ENCODE data around the gene NAPA. TPM values are rescaled to one million over a fixed set of nuclear protein-coding genes. Genes with fewer than 3 reads are reported as not detected.

The NAPA gene
- total and polyA plus RNA-seq, 8 donors, result 46.1 to 170 (median 106) TPM

DNA sequence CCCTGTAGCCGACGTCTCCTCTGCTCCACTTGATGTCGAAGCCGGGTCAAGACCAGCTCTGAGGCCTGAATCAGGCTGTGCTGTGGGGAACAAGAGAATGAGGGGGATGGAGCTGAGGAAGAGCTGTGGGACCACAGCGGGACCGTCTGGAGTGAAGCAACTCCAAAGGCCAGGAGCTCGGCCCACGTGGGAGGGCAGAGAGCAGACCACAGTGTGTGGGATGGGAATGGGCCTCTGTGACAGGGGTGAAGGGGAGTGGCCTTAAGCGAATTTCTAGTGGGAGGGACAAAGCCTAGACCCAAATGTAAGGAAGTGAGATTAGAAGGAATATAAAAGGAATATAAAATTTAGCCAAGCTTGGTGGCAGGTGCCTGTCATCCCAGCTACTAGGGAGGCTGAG, 39.4 kb downstream of the NAPA start:
- WGBS, 5 donors, result 82 to 86% (median 83%) methylated on average over 9 of the region's 9 CpGs
- TF ChIP-seq EP300 (IDR thresholded peaks at IDR 0.05) (no peak), POLR2AphosphoS5 (IDR thresholded peaks at IDR 0.05) (no peak), CTCF (IDR thresholded peaks at IDR 0.05) (no peak), POLR2A (IDR thresholded peaks at IDR 0.05) (no peak)
- H3K4me3 ChIP-seq, result no peak overlapping the region

DNA sequence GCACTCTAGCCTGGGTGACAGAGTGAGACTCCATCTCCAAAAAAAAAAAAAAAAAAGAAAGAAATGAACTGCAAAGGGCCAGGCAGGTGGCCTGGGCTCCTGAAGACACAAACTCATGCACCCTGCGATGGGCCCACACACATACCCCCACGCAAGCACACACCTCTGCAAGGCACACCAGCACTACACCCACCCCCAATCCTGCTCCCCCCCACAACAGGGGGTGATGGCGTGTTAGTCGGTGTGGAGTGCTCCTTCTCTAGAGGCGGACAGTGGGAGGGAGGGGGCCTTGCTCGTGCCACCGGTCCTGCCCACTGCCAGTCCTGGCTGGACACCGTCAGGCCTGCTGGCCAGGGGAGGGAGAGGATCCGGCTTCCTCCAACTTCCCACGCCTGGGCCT, 41.5 kb downstream of the NAPA start:
- 71 to 89% (median 80%) methylated on average over 10 of the region's 10 CpGs for WGBS, 5 donors
- Histone ChIP-seq H3K36me3 (peaks cover 0 to 10% (median 2%) of the 10 kb centered on the region in 4 donors), H3K27ac (no peak overlapping the region), H3K9me3 (no peaks in the 10 kb centered on the region), H3K4me1 (peaks cover 0 to 36% (median 21%) of the 10 kb centered on the region in 4 donors), H3K27me3 (peaks cover 0 to 64% (median 53%) of the 10 kb centered on the region in 3 donors), H3K4me3 (no peak overlapping the region)
- intact Hi-C loops (cut with DNase I; ENCODE audit: low total_unique reads), result no loop called here
- no peak for DNase-seq
- TF ChIP-seq CTCF (IDR thresholded peaks at IDR 0.05), result no peak
- TF ChIP-seq POLR2A (IDR thresholded peaks at IDR 0.05), result no peak
- TF ChIP-seq EP300 (IDR thresholded peaks at IDR 0.05), result no peak
- no peak for TF ChIP-seq POLR2AphosphoS5 (IDR thresholded peaks at IDR 0.05)

More for the DNA sequence above, 39.4 kb downstream of the NAPA start:
- Histone ChIP-seq H3K4me1 (peaks cover 0 to 29% (median 18%) of the 10 kb centered on the region in 4 donors), H3K36me3 (peaks cover 0 to 10% (median 2%) of the 10 kb centered on the region in 4 donors), H3K9me3 (no peaks in the 10 kb centered on the region), H3K27me3 (peaks cover 0 to 54% (median 32%) of the 10 kb centered on the region in 3 donors), H3K27ac (no peak overlapping the region)
- intact Hi-C loops (cut with DNase I; ENCODE audit: low total_unique reads), result no loop called here
- no peak for DNase-seq

DNA sequence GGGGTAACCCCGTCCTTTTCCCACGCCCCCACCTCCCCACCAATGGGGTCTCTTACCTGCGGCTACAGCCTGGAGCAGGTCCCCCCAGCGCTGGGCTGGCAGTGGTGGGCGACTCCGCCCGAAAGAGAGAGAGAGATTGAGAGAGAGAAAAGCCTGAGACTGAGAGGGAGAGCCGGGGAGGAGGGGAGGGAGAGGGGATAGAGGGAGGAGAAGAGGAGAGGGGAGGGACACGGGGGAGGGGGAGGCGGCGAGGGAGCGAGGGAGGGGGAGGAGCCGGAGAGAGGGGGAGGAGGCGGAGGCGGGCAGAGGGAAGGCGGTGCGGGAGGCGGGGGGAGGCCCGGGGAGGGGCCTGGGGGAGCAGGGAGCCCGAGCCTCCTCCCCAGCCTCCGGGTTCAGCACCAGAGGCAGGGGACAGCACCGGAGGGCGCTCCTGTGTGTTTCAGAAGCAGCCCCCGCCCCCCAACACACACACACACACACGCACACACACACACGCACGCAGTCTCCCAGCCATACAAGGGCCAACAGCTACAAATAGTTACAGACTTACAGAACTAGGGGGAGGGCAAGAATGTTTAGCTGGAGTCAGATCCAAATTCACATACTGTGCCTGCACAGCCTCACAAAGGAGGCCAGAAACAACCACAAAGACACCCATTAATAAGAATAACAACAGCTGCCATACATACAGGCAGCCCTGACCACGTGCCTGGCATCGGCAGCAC, 43.0 kb downstream of the NAPA start, which contains the start of gene SLC8A2:
Gene SLC8A2 (minus strand): TSS at position 161 of the 725 bp plus-strand sequence. CDS start 5,490 bp downstream, outside the sequence.
- intact Hi-C loops (cut with DNase I; ENCODE audit: low total_unique reads), result no loop called here
- TF ChIP-seq POLR2AphosphoS5 (IDR thresholded peaks at IDR 0.05) (no peak), CTCF (IDR thresholded peaks at IDR 0.05) (no peak), EP300 (IDR thresholded peaks at IDR 0.05) (no peak), POLR2A (IDR thresholded peaks at IDR 0.05) (no peak)
- H3K36me3 ChIP-seq, result peaks cover 0 to 7% (median 2%) of the 10 kb centered on the region in 4 donors
- peaks cover 0 to 36% (median 21%) of the 10 kb centered on the region in 4 donors for H3K4me1 ChIP-seq
- H3K4me3 ChIP-seq, result peak within 1 kb of the TSS; percentile 18 to 41 (median 34)
- peaks cover 0 to 78% (median 60%) of the 10 kb centered on the region in 3 donors for H3K27me3 ChIP-seq
- peak; percentile 51 to 96 for DNase-seq
- 4 to 7% (median 6%) methylated on average over 13 to 27 of the region's 29 CpGs for WGBS, 5 donors
- peak within 1 kb of the TSS in 1 of 5 donors; percentile 70 for H3K27ac ChIP-seq
- no peaks in the 10 kb centered on the region for H3K9me3 ChIP-seq

GRCh38 chr19:47471381-47471732, 43.5 kb downstream of the NAPA start:
- peaks cover 0 to 36% (median 21%) of the 10 kb centered on the region in 4 donors for H3K4me1 ChIP-seq
- H3K9me3 ChIP-seq, result no peaks in the 10 kb centered on the region
- peak overlapping the region in 1 of 5 donors; percentile 70 for H3K27ac ChIP-seq
- H3K36me3 ChIP-seq, result peaks cover 0 to 7% (median 1%) of the 10 kb centered on the region in 4 donors
- no peak for TF ChIP-seq CTCF (IDR thresholded peaks at IDR 0.05)
- TF ChIP-seq EP300 (IDR thresholded peaks at IDR 0.05), result no peak
- TF ChIP-seq POLR2A (IDR thresholded peaks at IDR 0.05), result no peak
- no peak for TF ChIP-seq POLR2AphosphoS5 (IDR thresholded peaks at IDR 0.05)
- whole genome bisulfite sequencing, 5 donors, result 0 to 7% (median 5%) methylated on average over 7 to 16 of the region's 16 CpGs
- H3K27me3 ChIP-seq, result peaks cover 0 to 83% (median 60%) of the 10 kb centered on the region in 3 donors
- intact Hi-C loops (cut with DNase I; ENCODE audit: low total_unique reads), result no loop called here
- peak overlapping the region; percentile 18 to 41 (median 34) for H3K4me3 ChIP-seq
- no peak for DNase-seq

Data from stomach (tissue), 9 donors.